Liver (tissue), 9 donors: Measurements from ENCODE around the gene SYCP3. TPM values are rescaled to one million over a fixed set of nuclear protein-coding genes. Genes with fewer than 3 reads are reported as not detected.

Experiments
- DNase-seq: peaks from one replicate; pipeline ENCODE4 v3.0.0-alpha.2; 2017; ENCODE audit warnings: low spot score
- H3K27ac ChIP-seq, 2 donors: one replicate each; pipeline ENCODE4 v1.7.0; 2013; ENCODE audit warnings: inconsistent platforms in 2 of 2, low read length in 2 of 2, control low read depth in 1 of 2, low read depth in 1 of 2, mild to moderate bottlenecking in 1 of 2
- H3K27me3 ChIP-seq, 4 donors: one replicate each; pipeline versions ENCODE4 v1.6.1 to v1.7.0; 2013; ENCODE audit warnings: low read length in 3 of 4, inconsistent platforms in 1 of 4, mild to moderate bottlenecking in 1 of 4, moderate library complexity in 1 of 4; ENCODE audit not compliant: control insufficient read depth in 4 of 4, insufficient read depth in 4 of 4
- H3K36me3 ChIP-seq, 4 donors: one replicate each; pipeline versions ENCODE4 v1.6.1 to v1.7.0; 2013; ENCODE audit warnings: low read length in 3 of 4, mild to moderate bottlenecking in 3 of 4, low read depth in 1 of 4, moderate library complexity in 1 of 4; ENCODE audit not compliant: control insufficient read depth in 4 of 4, insufficient read depth in 3 of 4
- H3K4me1 ChIP-seq, 4 donors: one replicate each; pipeline versions ENCODE4 v1.6.1 to v1.7.0; 2013; ENCODE audit warnings: low read length in 3 of 4, mild to moderate bottlenecking in 3 of 4, moderate library complexity in 1 of 4; ENCODE audit not compliant: control insufficient read depth in 4 of 4, insufficient read depth in 4 of 4
- H3K4me3 ChIP-seq, 3 donors: one replicate each; pipeline versions ENCODE4 v1.6.1 to v1.7.0; 2013; ENCODE audit warnings: low read length in 3 of 3, control low read depth in 1 of 3, low read depth in 1 of 3, mild to moderate bottlenecking in 1 of 3
- H3K9ac ChIP-seq, 2 donors: one replicate each; pipeline ENCODE4 v1.7.0; 2013; ENCODE audit warnings: low read length in 2 of 2, mild to moderate bottlenecking in 2 of 2, moderate library complexity in 2 of 2, control low read depth in 1 of 2, low read depth in 1 of 2
- H3K9me3 ChIP-seq, 4 donors: one replicate each; pipeline versions ENCODE4 v1.6.1 to v1.7.0; 2013; ENCODE audit warnings: low read length in 3 of 4; ENCODE audit not compliant: control insufficient read depth in 4 of 4
- ATF3 ChIP-seq: IDR thresholded peaks from 2 replicates; pipeline ENCODE4 v1.6.1; 2016; ENCODE audit warnings: antibody characterized with exemption
- CTCF ChIP-seq: fragments of 150-350 bp; IDR thresholded peaks from 2 replicates; pipeline ENCODE4 v1.5.1; 2017; ENCODE audit warnings: improper control_type of control experiment, low read depth, low read length; ENCODE audit not compliant: missing input control
- EGR1 ChIP-seq, 2 donors: IDR thresholded peaks; 2 replicates each; pipeline ENCODE4 v1.6.1; 2016 to 2018; ENCODE audit warnings: antibody characterized with exemption in 2 of 2, low read depth in 2 of 2
- FOXA1 ChIP-seq: IDR thresholded peaks from 2 replicates; pipeline ENCODE4 v1.6.1; 2016; ENCODE audit warnings: antibody characterized with exemption
- FOXA2 ChIP-seq: IDR thresholded peaks from 2 replicates; pipeline ENCODE4 v1.6.1; 2016; ENCODE audit warnings: antibody characterized with exemption
- GABPA ChIP-seq, 2 donors: IDR thresholded peaks in 1 of 2; conservative IDR thresholded peaks in 1 of 2; 2 replicates each; pipeline ENCODE4 v1.6.1; 2016; ENCODE audit warnings: antibody characterized with exemption in 2 of 2, mild to moderate bottlenecking in 1 of 2, moderate library complexity in 1 of 2
- HNF4A ChIP-seq, 2 donors: conservative IDR thresholded peaks; 2 replicates each; pipeline ENCODE4 v1.6.1; 2016; ENCODE audit warnings: antibody characterized with exemption in 2 of 2, mild to moderate bottlenecking in 2 of 2
- JUND ChIP-seq, 2 donors: IDR thresholded peaks; 2 replicates each; pipeline ENCODE4 v1.6.1; 2016; ENCODE audit warnings: antibody characterized with exemption in 2 of 2
- MAX ChIP-seq: IDR thresholded peaks from 2 replicates; pipeline ENCODE4 v1.6.1; 2016; ENCODE audit warnings: antibody characterized with exemption
- NR2F2 ChIP-seq: IDR thresholded peaks from 2 replicates; pipeline ENCODE4 v1.6.1; 2016; ENCODE audit warnings: antibody characterized with exemption
- RAD21 ChIP-seq, 2 donors: IDR thresholded peaks; 2 replicates each; pipeline ENCODE4 v1.6.1; 2016; ENCODE audit warnings: antibody characterized with exemption in 2 of 2, mild to moderate bottlenecking in 2 of 2
- REST ChIP-seq: IDR thresholded peaks from 2 replicates; pipeline ENCODE4 v1.6.1; 2016; ENCODE audit warnings: antibody characterized with exemption, mild to moderate bottlenecking
- RXRA ChIP-seq, 2 donors: IDR thresholded peaks; 2 replicates each; pipeline ENCODE4 v1.6.1; 2017 to 2018; ENCODE audit warnings: antibody characterized with exemption in 2 of 2, mild to moderate bottlenecking in 1 of 2
- SP1 ChIP-seq: IDR thresholded peaks from 2 replicates; pipeline ENCODE4 v1.6.1; 2018; ENCODE audit warnings: antibody characterized with exemption, mild to moderate bottlenecking
- TAF1 ChIP-seq: conservative IDR thresholded peaks from 2 replicates; pipeline ENCODE4 v1.6.1; 2016; ENCODE audit warnings: antibody characterized with exemption, mild to moderate bottlenecking
- YY1 ChIP-seq: IDR thresholded peaks from 2 replicates; pipeline ENCODE4 v1.6.1; 2016; ENCODE audit warnings: antibody characterized with exemption, mild to moderate bottlenecking
- ZBTB33 ChIP-seq: IDR thresholded peaks from 2 replicates; pipeline ENCODE4 v1.6.1; 2016; ENCODE audit warnings: antibody characterized with exemption
- WGBS: extraction: QIAGEN DNeasy Blood & Tissue Kit; methylation state at CpG from one replicate; pipeline ENCODE4 v1.1.7; 2013; 5-methylcytosine and 5-hydroxymethylcytosine counted together
- polyA plus RNA-seq, 2 donors: library from polyadenylated mRNA; stranded (reverse) in 1 of 2; unstranded in 1 of 2; fragments of 200-250 nt in 1 of 2; fragments of >200 nt in 1 of 2; fragmentation: Nextera tagmentation in 1 of 2; extraction: Ambion mirVana in 1 of 2; gene quantifications; one replicate each; pipeline versions ENCODE4 v1.2.1 to v1.2.3, GENCODE V29; 2013 to 2015
- total RNA-seq, 2 donors: library from RNA; depleted of rRNA; stranded (reverse); fragments of >200 nt; gene quantifications; one replicate each; pipeline ENCODE4 v1.2.3, GENCODE V29; 2014
- donor health status: healthy.
- donor health status: healthy.
- donor health status: healthy.
- donor health status: healthy.
- donor health status: healthy.

SYCP3 gene
- total and polyA plus RNA-seq, 4 donors = 0.17 to 3.0 TPM; not detected in 2

GRCh38 chr12:101698800-101699347 is 40.4 kb downstream of the SYCP3 start:
- peak overlapping the region; percentile 74 to 99 (median 89) for H3K4me3 ChIP-seq
- H3K36me3 ChIP-seq = no peaks in the 10 kb centered on the region
- 35% methylated on average over 12 of the region's 12 CpGs for WGBS
- TF ChIP-seq ZBTB33 (peak; percentile 6), SP1 (no peak)
- DNase-seq = no peak
- H3K27ac ChIP-seq = peak overlapping the region; percentile 97 to 98
- peaks cover 7 to 45% (median 21%) of the 10 kb centered on the region in 4 donors for H3K4me1 ChIP-seq
- peak overlapping the region; percentile 61 to 84 for H3K9ac ChIP-seq
- H3K9me3 ChIP-seq = peaks cover 0 to 3% (median 0%) of the 10 kb centered on the region in 4 donors
- no peaks in the 10 kb centered on the region for H3K27me3 ChIP-seq

- H3K4me1 ChIP-seq = peaks cover 4 to 40% (median 21%) of the 10 kb centered on the region in 4 donors
- peak overlapping the region; percentile 71 to 84 for H3K9ac ChIP-seq
- peak; percentile 76 for DNase-seq
- peak overlapping the region; percentile 74 to 99 (median 89) for H3K4me3 ChIP-seq
- H3K36me3 ChIP-seq = no peaks in the 10 kb centered on the region
- WGBS = under 1% methylated on average over 67 of the region's 67 CpGs
- H3K27me3 ChIP-seq = no peaks in the 10 kb centered on the region
- peaks cover 0 to 3% (median 0%) of the 10 kb centered on the region in 4 donors for H3K9me3 ChIP-seq
- H3K27ac ChIP-seq = peak overlapping the region; percentile 97 to 98
- peak in 1 of 2 donors; percentile 35 for TF ChIP-seq JUND (IDR thresholded peaks at IDR 0.05)
- TF ChIP-seq REST = peak; percentile 47
- no peak for TF ChIP-seq GABPA (IDR thresholded peaks at IDR 0.05 in 1 of 2, conservative IDR thresholded peaks at IDR 0.05 in 1 of 2)
- peak; percentile 39 for TF ChIP-seq MAX
- peak; percentile 26 for TF ChIP-seq ZBTB33
- no peak for TF ChIP-seq CTCF
- TF ChIP-seq NR2F2 = no peak
- TF ChIP-seq RAD21 (IDR thresholded peaks at IDR 0.05) = peak in 1 of 2 donors; percentile 27
- TF ChIP-seq YY1 = peak; percentile 86
- no peak for TF ChIP-seq ATF3
- TF ChIP-seq HNF4A (conservative IDR thresholded peaks at IDR 0.05) = peak; percentile 64 to 74
- TF ChIP-seq FOXA2 = no peak
- no peak for TF ChIP-seq EGR1 (IDR thresholded peaks at IDR 0.05; ENCODE audit: low read depth in 2 of 2)
- peak; percentile 68 for TF ChIP-seq TAF1
- peak; percentile 71 to 76 for TF ChIP-seq RXRA (IDR thresholded peaks at IDR 0.05)
- peak; percentile 46 for TF ChIP-seq SP1
- TF ChIP-seq FOXA1 = no peak
Observed at GRCh38 chr12:101697930-101698799, 41.1 kb downstream of the SYCP3 start.
